Right lung (tissue), 10 donors: ENCODE data around the gene LIN9. TPM values are rescaled to one million over a fixed set of nuclear protein-coding genes. Genes with fewer than 3 reads are reported as not detected.
"Not testable (repeated sequence)": the region's sequence is repeated elsewhere in the genome, so short reads cannot be mapped to it uniquely, and the experiment has no call there.

ENCODE experiments used
- DNase-seq, 2 donors: peaks; one replicate each; pipeline ENCODE4 v3.0.0-alpha.2; 2013
- long read RNA-seq, 8 donors: transcript quantifications; one replicate each; lab custom pipeline, GENCODE V29; 2026
- polyA plus RNA-seq, 5 donors: library from polyadenylated mRNA; unstranded; fragments of 120-200 nt; gene quantifications; one replicate each; pipeline versions ENCODE4 v1.2.1 to v1.2.3, GENCODE V29; 2013; ENCODE audit warnings: inconsistent platforms in 1 of 5, low replicate concordance in 1 of 5; ENCODE audit not compliant: insufficient read length in 5 of 5, insufficient read depth in 1 of 5

Gene LIN9, protein sequence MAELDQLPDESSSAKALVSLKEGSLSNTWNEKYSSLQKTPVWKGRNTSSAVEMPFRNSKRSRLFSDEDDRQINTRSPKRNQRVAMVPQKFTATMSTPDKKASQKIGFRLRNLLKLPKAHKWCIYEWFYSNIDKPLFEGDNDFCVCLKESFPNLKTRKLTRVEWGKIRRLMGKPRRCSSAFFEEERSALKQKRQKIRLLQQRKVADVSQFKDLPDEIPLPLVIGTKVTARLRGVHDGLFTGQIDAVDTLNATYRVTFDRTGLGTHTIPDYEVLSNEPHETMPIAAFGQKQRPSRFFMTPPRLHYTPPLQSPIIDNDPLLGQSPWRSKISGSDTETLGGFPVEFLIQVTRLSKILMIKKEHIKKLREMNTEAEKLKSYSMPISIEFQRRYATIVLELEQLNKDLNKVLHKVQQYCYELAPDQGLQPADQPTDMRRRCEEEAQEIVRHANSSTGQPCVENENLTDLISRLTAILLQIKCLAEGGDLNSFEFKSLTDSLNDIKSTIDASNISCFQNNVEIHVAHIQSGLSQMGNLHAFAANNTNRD
- polyA plus RNA-seq = 10 to 100 TPM in 4 of 5 donors, 1 to 10 TPM in 1; 9.3 to 17.9 (median 13.9) TPM
- long read RNA-seq, donor 1, partial matches to known transcripts = 5 of 9 reads
- long read RNA-seq, donor 1, other reads (novel, unspliced or antisense) = 0 of 9 reads
- long read RNA-seq, donor 2, partial matches to known transcripts = 0 of 1 reads
- long read RNA-seq, donor 2, other reads (novel, unspliced or antisense) = 0 of 1 reads
- long read RNA-seq, donor 3 = 0 reads
- long read RNA-seq, donor 4, partial matches to known transcripts = 0 of 1 reads
- long read RNA-seq, donor 4, other reads (novel, unspliced or antisense) = 0 of 1 reads
- long read RNA-seq, donor 5, partial matches to known transcripts = 0 of 3 reads
- long read RNA-seq, donor 5, other reads (novel, unspliced or antisense) = 0 of 3 reads
- long read RNA-seq, donor 6, partial matches to known transcripts = 0 of 3 reads
- long read RNA-seq, donor 6, other reads (novel, unspliced or antisense) = 0 of 3 reads
- long read RNA-seq, donor 7, partial matches to known transcripts = 0 of 3 reads
- long read RNA-seq, donor 7, other reads (novel, unspliced or antisense) = 0 of 3 reads
- long read RNA-seq, donor 8, partial matches to known transcripts = 0 of 1 reads
- long read RNA-seq, donor 8, other reads (novel, unspliced or antisense) = 0 of 1 reads

DNA sequence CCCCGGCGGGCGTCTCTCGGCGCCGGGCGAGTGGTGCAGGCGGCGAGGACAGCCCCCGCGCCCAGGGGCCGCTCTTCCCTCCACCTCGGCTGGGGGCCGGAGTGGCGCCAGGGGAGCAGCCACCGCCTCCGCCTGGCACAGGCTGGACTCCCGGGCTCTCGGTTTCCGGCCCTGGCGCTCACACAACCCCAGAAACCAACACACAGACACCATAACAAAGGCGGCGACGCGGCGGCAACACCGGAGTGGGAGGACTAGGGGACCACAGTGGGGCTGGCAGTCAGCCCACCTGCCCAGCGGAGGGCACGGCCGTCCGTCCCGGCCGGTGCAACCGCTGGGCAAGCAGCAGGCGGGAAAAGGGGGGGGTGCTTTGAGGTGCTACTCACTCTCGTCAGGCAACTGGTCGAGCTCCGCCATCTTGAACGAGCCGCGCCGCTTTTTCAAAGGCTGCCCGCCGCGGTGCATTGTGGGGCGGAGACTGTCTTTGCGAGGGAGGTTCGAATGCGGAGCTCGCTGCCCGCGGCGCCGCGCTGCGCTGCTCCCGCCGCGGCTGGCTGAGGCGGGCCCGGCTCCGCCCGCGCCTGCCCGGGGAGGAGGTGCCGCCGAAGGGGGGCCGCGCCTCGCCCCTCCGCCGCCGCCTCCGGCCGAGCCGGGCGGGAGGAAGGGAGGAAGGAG is at the start of gene LIN9:
Gene LIN9, minus strand, starts transcription at position 442 of the 675 bp plus-strand sequence. Its CDS starts 25 bp downstream, at position 417.
- DNase-seq = peak; percentile 87 to 91

DNA sequence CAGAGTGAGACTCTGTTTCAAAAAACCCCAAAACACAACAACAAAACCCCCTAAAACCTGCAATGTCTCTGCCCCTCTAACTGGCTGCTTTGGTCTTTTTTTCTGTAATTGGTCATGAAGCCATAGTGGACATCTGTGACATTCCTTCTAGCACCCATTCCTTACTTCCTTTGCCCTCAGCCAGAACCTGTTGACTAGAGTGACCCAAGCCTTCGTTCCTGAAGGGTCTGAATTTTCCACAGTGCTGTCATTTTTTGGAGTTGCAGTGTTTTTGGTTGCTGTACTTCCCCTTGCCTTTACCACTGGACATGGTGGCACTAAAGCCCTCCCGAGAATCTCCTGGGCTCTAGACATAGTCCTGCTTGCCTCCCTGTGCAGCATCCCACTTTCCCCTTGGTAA is 48.5 kb upstream of the LIN9 start:
- DNase-seq = no peak

DNA sequence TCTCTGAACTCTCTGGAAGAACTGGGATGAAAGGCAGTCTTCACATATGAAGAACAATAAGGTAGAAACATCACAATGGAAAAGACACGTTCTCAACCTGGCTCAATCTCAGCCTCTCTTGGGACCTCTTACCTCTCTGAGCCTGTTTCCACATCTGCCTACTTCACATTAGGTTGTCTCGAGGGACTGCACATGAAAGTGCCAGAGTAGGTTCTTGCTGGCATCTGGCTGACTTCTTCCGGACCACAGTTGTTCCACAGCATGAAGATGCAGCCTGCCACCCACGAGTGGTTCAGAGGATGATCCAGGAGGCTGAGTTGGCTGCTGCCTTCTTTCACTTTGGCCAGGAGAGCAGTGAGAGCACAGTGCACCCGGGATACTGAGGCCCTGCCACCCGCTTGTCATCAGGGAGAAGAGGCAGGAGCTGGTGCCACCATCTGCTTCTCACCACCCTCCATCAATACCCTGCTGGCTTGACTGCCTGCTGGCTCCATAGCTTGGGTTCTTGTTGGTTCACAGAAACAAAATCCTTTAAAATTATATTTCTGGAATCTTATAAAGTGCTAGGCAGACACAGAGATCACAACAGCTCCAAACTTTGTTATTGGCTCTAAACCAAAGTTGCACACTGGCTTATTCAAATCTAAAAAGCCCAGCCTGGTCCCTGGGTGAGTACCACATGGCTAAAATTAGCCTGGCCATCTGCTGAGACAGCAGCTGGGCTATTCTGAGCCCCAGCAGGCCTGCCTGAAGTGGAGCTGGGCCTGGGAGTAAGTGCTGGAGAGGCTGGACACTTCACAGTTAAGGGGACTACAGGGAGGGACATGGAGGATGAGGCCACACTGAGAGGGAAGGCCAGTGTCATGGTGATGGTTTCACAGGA is 46.9 kb upstream of the LIN9 start:
- no peak for DNase-seq

DNA sequence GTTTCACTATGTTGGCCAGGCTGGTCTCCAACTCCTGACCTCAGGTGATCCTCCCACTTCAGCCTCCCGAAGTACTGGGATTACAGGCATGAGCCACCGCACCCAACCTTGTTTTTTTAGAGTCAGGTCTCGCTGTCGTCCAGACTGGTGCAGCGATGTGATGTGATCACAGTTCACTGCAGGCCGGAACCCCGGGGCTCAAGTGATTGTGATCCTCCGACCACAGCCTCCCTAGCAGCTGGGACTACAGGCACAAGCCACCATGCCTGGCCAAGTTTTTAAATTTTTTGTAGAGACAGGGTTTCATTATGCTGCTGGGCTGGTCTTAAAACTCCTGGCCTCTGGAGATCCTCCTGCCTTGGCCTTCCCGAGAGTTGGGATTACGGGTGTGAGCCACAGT is 46.1 kb upstream of the LIN9 start:
- DNase-seq = no peak

DNA sequence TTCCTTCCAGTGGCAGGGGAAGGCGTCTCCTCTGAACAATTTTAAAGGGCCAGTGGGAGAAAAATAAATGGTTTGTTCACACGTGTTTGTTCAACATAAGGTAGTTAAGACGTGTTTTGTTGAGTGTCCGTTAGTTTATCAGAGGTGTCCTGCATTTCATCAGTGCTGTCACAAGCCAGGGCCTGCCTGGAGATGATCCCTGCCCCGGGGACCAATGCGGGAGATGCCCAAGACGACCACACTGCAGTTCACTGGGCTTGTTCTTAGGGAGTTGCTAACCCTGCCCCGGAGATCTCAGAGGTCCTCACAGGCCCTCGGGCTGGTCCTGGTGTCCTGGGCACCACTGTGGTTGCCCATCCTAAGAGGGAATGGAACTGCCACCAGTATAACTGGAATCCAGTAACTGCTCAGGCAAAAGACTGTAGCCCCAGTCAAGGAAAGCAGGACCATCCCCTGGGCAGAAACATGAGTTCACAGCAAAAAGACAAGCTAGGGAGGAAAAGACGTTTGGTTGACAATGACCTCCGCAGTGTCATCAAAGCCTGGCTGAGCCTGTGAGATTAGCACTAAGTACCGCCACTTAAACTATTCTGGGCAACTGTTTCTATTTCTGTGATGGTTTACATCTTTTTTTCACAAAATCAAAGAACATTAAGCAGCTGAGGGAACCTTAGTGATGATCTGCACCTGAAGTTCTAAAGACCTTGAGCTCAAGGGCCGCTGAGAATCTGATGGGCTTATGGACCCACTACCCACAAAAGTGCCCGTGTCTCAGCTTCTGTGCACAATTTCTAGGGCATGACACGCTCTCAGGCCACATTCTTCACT is 44.9 kb upstream of the LIN9 start:
- DNase-seq = no peak

DNA sequence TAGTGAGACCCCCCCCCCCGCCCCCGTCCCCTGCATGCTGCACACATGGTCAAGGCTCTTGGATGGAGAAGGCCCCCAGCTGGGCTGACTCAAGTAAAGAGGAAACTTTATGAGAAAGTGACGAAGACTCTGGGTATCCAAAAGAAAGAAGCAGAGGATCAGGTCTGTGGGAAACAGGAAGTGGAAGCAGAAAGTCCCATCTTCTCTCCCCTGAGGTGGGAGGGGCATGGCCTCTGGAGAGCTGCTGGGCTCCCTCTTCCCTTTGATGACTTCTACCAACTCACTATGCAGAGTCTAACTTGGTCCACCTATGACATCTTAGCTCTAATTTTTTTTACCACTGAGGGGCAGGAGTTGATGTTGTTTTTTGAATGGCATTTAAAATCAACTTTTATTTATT is 42.7 kb upstream of the LIN9 start:
- DNase-seq = no peak

DNA sequence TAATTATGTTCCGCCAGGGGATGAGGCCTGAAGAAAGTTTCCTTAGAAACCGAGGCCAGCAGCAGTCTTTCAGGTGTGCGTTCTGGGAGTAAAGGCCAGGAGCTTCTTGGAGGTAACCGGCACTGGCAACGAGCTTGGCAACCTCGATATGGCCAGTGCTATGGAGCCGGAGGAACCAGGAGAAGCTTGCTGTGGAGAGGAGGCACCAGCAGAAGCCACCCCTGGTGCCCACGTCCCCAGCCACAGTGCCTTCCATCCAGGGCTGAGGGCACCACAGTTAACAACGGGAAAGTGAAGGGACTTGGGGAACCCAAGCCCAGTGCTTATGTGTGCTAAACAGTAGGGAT is 41.5 kb upstream of the LIN9 start:
- DNase-seq = no peak

DNA sequence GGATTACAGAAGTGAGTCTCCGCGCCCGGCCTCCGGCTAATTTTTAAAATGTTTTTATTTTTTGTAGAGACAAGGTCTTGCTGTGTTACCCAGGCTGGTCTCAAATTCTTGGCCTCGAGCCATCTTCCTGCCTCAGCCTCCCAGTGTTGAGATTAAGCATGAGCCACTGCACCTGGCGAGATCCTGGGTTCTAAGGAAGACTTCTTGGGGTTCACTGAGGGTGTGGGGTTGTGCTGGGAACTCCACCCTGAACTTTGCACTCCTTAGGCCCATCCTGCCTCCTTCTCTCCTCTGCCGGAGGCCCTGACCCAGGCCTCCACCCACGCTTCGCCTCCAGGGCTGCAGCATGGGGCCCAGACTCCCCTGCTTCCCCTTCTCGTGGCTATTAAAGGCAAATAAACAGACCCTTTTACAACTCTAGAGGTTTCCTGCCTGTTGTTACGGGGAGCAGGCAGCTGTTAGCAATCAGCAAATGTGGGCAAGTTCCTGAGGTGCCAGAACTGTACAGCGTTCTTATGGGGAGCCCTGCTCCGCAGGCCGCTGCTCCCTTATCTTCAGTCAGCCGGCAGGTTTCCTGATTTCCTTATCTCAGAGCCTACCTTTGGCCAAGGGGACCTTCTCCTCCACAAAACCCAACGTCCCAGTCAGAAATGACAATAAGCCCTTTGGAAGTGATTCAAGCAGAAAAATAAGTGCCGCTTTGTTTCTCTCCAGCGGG is 41.0 kb upstream of the LIN9 start:
- DNase-seq = no peak

DNA sequence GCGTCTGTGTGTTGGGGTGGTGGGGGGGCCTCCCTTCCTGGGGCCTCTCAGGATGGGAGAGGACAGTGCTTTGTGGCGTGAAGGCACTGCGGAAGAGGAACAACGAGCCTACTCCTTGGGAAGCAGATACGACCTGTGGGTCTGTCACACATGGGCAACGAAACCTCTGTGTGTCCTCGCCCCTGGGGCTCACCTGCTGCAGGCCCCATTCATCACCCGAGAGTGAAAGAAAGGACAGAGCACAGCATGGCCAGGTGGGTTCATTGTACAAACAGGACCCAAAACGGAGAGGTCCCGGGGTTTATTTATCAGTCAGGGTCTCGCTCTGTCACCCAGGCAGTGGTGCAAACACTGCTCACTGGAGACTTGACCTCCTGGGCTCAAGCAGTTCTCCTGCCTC is 40.1 kb upstream of the LIN9 start:
- no peak for DNase-seq

DNA sequence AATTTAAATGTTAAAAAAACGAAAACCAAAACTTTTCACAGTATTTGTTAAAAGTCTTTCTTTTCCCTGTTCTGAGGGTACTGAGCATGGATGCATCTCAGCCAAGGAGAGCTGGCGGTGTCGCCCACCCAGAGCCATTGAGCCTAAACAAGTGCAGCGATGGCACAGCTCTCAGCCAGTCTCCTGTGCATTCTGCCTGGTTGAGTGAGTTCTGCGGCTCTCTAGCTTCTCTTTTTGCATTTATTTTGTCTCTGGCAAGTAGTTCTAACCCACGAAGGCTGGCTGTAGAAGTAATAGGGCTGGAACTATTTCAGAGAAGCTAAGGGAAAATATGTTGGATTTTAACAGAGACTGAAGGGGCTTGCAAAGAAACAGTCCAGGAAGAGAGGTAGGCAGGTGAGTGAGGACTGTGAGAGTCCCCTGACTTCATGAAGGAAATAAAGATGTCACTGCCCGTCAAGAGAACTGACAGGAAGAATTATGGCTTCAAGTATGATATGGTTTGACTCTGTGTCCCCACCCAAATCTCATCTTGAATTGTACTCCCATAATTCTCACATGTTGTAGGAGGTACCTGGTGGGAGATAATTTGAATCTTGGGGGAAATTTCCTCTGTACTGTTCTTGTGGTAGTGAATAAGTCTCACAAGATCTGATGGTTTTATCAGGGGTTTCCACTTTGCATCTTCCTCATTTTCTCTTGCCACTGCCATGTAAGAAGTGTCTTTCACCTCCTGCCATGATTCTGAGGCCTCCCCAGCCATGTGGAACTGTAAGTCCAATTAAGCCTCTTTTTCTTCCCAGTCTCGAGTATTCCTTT is 35.7 kb upstream of the LIN9 start:
- DNase-seq = no peak

DNA sequence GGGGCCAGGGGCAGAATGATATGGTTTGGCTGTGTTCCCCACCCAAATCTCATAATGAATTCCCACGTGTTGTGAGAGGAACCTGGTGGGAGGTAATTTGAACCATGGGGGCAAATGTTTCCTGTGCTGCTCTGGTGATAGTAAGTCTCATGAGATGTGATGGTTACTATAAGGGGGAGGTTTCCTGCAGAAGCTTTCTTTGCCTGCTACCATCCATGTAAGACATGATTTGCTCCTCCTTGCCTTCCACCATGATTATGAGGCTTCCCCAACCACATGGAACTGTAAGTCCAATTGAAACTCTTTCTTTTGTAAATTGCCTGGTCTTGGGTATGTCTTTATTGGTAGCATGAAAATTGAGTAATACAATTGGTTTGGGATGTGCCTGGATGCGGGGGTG is 33.7 kb upstream of the LIN9 start:
- no peak for DNase-seq

DNA sequence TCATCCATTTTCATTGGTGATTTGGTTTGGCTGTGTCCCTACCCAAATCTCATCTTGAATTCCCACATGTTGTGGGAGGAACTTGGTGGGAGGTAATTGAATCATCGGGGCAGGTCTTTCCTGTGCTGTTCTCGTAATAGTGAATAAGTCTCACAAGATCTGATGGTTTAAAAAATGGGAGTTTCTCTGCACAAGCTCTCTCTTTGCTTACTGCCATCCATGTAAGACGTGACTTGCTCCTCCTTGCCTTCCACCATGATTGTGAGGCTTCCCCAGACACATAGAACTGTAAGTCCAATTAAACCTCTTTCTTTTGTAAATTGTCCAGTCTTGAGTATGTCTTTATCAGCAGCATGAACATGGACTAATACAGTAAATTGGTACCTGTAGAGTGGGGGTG is 31.1 kb upstream of the LIN9 start:
- not testable (repeated sequence) for DNase-seq

DNA sequence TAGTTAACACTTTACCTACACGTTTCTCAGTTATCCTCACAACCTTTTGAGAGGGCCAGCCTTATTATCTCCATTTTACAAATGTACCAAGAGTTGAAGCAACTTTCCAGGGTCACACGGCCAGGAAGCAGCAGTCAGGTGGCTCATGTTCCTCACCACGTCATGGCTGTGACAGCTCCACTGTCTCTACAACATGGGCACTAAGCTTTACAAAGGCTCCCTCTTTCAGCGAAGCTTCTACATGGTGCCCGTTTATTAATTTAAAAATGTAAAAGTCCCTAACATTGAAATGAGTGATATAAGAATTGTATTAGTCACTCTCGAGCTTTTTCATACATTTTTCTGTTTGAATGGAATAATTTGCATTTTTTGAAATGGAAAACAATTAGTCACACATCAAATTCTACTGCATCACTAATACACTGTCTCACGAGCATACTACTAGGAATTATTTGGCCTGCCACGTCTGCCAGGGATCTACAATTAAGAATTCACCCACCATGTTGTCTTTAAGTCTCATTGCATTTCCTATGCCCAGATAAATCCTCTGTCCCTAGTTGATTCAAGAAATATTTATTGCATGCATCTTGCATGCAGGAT is 28.4 kb upstream of the LIN9 start:
- DNase-seq = no peak

DNA sequence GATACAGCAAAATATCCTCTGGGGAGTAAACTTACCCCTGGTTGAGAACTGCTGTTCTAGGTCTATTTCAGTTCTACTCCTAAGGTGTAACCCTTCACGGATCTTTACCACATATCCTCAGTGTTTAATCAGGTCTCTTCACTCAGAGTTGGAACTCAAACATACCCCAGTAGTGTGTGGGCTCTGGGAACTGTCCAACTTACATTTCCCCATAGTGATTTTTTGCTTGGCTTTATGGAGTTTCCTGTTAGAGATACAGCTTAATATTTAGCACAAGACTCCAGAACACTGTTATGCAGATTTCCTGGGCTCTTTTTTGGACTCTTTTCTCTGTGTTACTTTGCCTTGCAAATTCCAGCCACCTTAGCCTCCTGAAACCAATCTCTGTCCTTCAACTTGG is 26.7 kb upstream of the LIN9 start:
- DNase-seq = peak in 1 of 2 donors; percentile 17

DNA sequence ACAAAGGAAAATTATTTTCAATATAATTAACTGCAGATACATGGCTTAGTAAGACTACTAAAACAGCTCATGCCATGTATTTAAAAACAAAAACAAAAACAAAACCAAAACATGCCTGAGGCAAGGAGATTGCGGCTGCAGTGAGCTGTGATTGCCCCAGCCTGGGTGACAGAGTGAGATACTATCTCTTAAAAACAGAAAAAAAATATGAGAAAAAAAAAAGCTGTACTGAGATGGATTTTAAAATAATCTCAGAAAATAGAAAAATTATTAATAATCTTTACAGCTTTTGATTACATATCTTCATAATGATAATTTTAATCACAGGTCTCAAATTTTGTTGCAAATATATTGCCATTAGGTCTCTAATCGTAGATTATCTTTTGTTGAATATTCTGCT is 24.0 kb upstream of the LIN9 start:
- no peak for DNase-seq

DNA sequence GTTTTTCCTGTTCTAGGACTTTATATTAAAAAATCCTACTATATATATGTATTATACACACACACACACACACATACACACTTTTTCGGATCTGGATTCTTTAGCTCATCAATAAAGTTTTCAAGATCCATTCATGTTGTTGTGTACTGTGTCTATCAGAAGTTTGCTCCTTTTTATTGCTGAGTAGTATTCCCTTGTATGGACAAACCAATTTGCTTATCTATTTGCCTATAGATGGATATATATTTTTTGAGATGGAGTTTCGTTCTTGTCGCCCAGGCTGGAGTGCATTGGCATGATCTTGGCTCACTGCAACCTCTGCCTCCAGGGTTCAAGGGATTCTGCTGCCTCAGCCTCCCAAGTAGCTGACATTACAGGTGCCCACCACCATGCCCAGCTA is 20.3 kb upstream of the LIN9 start:
- no peak for DNase-seq

DNA sequence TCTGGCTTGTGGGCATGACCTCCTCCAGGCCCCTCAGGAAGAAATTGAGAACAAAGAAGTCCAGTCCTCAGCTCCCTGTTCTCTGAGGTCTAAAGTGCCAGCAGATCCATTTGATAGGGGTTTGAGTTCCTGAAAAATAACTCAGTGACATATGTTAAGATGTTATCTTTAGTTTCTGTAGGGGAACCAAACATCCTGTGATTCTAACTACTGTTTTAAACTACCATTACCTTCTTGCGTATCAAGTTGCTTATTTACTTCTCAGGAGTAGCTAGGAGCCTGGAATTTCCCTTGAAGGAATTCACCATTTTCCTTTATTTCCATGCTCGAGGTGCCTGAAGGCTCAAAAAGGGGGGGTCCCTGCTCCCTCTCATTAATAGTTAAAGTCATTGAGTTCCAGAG is 18.8 kb upstream of the LIN9 start:
- no peak for DNase-seq

DNA sequence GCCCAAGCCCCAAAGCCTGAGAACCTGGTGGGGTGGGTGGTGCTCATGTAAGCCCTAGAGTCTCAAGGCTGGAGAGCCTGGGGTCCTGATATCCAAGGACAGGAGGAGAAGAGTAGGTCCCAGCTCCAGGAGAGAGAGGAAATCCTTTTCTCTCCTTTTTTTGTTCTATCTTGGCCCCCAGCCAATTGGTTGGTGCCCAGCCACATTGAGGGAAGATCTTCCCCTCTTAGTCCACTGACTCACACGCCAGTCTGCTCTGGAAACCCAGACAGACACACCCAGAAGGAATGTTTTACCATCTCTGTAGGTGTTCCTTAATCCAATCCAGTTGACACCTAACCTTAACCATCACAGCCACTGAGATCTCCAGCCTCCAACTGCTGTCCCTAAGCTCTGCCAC is 16.2 kb upstream of the LIN9 start:
- DNase-seq = no peak
